ENCODE results near the gene PLEKHM1.

- TF ChIP-seq EZH2 (IDR thresholded peaks at IDR 0.05; ENCODE audit: borderline replicate concordance): no peak
- TF ChIP-seq CTCF (IDR thresholded peaks at IDR 0.05; ENCODE audit: poor library complexity): no peak
- TF ChIP-seq EZH2phosphoT487 (IDR thresholded peaks at IDR 0.05; ENCODE audit: low read depth, severe bottlenecking, unreplicated experiment): no peak
These were observed 99.2 kb downstream of the PLEKHM1 start for GRCh38 chr17:45391291-45391690.
